GM18867 (cell line): ENCODE measurements around the gene CFAP43.

Experiments
- ATAC-seq: cut with Tn5 transposase; IDR thresholded peaks from one replicate; pipeline ENCODE4 v1.9.1; 2021; ENCODE audit warnings: mild to moderate bottlenecking, moderate library complexity; ENCODE audit not compliant: unreplicated experiment

The CFAP43 gene

DNA sequence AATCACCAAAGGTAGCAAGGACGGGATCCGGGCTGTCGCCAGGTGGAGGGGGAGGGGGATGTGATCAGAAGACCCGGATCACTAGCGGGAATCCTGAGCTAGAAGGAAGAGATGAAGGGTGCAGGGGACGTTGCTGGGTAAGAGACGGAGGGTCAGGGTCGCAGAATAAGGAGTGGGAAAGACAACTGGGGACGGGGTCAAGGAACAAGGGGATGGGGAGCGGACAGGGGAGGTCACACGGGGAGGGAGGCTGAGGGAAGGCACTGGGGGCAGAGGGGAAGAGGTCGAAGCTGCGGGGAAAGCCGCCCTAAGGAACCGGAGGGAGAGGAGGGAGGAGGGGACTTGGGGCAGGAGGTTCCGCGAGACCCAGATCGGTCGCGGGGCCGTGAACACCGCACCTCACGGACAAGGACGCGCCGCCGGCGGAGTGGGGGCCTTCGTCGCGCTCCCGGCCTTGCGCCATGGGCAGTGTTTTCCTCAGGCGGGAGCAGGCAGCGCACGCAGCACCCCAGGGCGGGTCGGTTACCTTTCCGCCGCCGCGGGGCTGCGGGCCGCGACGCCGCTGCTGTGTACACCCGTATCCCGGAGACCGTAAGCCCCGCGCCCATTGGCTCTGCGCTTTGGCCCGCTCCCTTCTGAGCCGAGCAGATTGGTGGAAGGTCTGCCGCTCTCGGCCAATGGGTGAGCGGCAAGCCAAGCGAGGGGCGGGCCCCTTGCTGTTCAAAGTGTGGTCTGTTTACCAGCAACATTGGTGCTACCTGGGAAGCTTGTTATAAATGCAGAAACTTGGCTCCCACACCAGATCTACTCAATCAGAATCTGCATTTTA is at the start of gene CFAP43:
CFAP43 (minus strand) TSS at position 581 of the 829 bp plus-strand sequence; CDS start at position 463, 118 bp downstream.
- ATAC-seq = peak; percentile 100

DNA sequence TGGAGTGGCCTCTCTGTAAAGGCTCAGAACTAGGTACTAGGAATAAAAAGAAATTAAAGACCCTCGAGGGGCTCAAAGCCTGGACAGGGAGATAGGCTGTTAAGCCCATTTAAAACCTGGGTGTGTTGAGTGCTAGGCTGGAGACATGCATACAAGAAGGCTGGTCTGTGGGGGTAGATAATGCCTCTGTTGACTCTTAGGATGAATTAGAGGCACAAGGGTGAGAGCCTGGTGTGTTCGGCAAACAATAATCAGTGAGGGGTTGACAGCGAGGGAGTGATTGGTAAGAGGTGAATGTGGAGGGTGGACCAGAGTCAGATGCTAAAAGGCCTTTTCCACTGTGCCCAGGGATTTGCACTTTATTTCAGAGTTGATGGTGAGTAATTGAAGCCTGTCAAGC is 49.5 kb upstream of the CFAP43 start:
- no peak for ATAC-seq

GRCh38 chr10:104279550-104280259 is 47.5 kb upstream of the CFAP43 start:
- no peak for ATAC-seq

DNA sequence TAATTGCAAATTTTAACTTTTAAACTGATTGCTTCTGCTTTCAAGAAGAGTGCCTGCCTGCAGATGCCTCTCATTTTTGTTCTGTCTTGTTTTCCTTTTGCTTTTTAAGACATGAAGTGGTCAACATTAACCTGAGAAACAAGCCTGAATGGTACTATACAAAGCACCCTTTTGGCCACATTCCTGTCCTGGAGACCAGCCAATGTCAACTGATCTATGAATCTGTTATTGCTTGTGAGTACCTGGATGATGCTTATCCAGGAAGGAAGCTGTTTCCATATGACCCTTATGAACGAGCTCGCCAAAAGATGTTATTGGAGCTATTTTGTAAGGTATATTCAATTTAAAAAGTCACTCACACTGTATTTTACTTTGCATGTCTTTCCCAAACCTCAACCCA is 45.6 kb upstream of the CFAP43 start:
- no peak for ATAC-seq

GRCh38 chr10:104276192-104276591 is 44.0 kb upstream of the CFAP43 start:
- ATAC-seq = no peak

DNA sequence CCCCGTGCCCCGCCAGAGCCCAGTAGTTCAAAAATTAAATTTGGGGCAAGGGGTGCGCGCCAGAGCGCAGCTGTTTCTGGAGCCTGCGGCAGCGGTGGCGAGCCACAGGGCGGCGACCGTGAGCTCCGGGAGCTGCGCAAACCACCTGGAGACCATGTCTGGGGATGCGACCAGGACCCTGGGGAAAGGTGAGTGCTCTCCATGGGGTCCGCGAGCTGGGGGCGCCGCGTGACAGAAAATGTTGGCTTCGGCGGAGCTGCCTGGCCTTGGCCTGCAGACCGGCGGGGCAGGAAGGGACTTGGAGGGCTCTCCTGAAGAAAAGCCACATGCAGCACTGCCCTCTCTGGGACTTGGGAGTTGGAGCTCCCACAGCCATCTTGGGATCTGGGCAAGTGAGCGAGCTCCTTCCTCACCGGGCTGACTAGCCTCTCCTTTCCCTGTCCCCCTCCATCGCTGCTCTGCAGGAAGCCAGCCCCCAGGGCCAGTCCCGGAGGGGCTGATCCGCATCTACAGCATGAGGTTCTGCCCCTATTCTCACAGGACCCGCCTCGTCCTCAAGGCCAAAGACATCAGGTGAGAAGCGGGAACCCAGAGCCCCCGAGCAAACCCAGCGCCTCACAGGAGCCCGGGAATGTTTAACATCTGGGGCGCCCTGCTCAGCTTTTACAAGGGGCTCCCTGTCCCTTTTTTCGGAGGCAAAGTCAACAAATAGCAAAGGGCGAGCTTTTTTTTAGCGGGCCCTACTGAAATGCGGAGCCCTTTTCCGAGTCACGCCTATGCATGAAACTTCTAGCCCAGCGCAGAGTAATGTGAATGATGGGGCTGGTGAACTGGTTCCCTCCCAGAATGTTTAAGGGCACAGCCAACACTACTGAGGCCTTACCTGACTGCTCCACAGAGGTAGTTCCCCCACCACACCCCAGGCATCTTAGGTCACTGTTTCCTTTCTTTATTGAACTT is 42.9 kb upstream of the CFAP43 start:
- no peak for ATAC-seq

- ATAC-seq = no peak
Measured at GRCh38 chr10:104273899-104274575, 41.9 kb upstream of the CFAP43 start.

- no peak for ATAC-seq
Measured at GRCh38 chr10:104273286-104273685, 41.1 kb upstream of the CFAP43 start.

DNA sequence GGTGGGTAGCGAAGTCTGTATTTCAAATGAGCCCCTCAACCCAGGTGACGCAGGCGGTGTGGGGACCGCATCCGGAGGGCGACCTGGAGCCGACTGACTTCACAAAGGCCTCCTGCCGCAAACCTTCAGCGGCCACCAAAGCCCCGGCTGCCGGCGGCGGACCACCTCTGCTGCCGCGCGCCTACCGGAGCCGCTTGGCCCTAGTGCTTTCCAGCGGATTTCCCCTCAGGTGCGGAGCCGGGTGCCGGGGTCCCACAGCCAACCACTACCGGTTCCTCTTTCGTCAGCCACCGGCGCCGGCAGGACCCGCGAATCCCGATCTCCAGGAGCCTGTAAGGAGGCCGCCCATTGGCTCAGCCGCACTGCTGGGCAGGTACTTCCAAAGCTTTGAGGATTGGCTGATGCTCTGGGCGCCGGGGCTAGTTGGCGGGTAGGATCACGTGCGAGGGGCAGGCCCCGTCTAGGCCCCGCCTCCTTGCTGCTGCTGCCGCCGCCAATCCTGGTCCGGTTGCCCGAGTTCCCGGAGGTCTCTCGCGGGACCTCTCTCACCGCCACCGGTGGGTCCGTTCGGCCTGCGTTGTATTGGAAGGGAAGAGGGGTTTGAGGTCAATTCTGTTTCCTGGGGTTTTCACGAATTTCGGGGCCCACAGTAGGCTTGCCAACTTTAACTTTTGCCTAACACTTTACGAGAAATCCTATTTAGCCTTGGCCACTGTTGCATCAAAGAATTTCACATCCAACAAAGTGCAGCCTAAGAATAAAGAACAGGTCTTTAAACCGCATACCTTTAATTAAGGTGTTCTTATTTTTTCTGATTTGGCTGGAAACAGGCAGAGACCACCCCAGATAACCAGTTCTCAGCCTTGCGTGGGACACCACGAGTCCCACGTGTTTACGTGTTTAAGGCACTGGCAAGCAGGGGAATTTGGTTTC is 36.8 kb upstream of the CFAP43 start, which contains the start of gene GSTO2:
GSTO2 (plus strand) TSS at position 472 of the 933 bp plus-strand sequence. CDS start 5,732 bp downstream, outside the sequence.
- peak; percentile 97 for ATAC-seq

- no peak for ATAC-seq
Measured at GRCh38 chr10:104268405-104268712, 36.2 kb upstream of the CFAP43 start.

DNA sequence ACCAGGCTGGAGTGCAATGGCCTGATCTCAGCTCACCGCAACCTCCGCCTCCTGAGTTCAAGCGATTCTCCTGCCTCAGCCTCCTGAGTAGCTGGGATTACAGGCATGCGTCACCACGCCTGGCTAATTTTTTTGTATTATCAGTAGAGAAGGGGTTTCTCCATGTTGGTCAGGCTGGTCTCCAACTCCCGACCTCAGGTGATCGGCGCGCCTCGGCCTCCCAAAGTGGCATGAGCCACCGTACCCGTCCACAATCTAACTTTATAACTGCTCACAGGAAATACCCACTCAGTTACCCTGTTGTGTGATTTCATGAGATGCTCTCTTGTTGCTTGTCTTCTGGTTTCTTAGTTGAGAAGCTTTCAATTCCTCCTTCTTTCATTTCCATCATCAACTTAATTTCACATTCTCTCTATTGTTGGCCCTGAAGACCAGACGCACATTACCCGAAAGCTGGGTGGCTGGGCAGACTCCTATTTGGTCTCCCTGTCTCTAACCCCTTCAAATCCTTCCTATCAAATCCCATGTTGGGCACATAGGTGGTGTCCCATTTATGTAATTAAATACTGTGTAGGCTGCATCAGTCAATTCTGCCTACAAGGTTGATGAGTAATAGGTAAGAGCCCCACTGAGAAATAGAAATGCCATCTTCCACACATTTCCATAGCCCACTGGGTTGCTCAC is 35.7 kb upstream of the CFAP43 start:
- no peak for ATAC-seq

DNA sequence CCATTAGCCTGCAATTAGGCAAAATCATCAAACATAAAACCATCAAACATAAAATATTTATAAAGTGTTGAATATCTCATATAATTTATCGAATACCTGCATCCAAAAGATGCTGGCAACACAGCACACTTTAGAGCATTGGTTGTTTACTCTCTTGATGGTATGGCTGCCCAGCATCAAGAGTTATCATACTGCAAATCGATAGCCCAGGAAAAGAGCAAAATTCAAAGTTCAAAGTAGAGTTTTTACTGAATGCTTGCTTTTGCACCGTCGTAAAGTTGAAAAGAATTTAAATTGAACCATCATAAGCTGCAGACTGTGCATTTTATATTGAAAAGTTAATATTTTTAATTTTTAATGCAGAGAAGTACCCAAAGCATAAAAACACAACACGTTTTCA is 32.6 kb upstream of the CFAP43 start:
- ATAC-seq = no peak

GRCh38 chr10:104262055-104262454 is 29.9 kb upstream of the CFAP43 start:
- no peak for ATAC-seq

DNA sequence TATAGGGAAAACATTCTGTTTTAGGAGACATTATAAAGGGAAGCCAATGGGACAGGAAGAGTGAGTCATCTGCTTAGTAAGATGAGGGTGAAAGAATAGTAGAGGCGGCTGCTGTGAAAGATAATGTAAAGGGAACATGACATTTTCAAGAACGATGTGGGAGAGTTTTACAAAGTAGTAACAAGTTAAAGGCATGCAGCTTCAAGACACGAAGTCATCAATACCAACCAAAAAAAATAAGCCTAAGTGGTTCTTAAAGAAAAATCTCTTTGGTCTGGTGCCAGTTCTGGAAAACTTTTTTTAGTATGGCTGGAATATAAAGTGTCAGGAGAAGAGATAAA is 28.6 kb upstream of the CFAP43 start:
- no peak for ATAC-seq

DNA sequence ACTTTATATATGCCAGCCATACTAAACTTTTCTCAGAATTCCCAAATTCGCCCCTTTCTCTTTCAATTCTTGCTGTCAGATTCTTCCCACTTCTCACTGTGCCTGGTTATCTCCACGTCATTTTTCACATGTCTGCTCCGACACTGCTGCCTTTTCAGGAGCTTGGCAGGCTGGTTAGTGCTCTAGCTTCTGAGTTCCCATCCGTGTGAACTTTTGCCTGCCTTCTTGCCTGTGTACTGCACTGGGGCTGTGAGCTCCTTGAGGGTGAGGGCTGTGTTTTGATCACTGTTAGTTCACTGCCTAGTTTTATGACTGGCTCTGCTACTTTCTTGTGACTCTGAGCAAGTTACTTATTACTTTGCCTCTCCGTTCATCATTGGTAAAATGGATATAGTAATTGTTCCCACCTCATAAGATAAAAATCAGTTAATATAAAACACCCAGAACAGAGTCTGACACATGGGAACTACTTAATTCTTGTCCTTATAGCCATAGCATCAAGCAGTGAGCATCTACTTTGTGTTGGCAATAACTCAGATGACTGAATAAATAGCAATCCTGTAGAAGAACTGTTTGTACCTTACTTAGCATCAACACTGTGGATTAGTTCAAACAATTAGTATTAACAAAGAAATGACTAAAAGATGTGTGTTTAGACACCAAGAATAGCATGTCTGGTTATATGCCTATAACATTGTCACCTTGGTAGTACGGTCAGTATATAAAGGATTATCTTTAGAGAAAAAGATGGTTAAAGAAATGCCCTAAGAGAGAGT is 28.0 kb upstream of the CFAP43 start:
- ATAC-seq = no peak

GRCh38 chr10:104259456-104259855 is 27.3 kb upstream of the CFAP43 start:
- ATAC-seq = no peak

- ATAC-seq = no peak
Measured at GRCh38 chr10:104258209-104258608, 26.0 kb upstream of the CFAP43 start.

GRCh38 chr10:104257235-104257634 is 25.1 kb upstream of the CFAP43 start:
- no peak for ATAC-seq
